Epidermal melanocyte (primary cell): ENCODE data around the gene ZNF385A.
A peak's percentile ranks its signal among the peaks of the same experiment; 100 is the strongest.

Experiments
- DNase-seq: peaks from one replicate; pipeline ENCODE4 v3.0.0; 2011; ENCODE audit warnings: low spot score; ENCODE audit not compliant: insufficient read length

Gene ZNF385A

DNA sequence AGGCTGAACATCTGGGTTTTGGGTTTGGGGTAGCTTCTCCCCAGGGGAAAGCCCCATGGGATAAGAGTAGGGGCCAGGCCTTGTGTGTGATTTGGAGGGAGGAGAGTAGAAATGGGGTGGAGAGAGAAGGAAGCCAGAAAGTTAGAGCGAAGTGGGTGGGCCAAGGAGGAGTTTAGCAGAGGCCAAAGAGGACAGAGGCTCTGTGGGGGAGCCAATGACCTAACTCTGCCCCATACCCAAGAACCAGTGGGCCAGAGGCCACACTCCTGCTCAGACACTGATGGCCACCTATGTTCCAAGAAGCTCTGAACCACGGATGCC, 9.3 kb downstream of the ZNF385A start:
- DNase-seq: no peak

DNA sequence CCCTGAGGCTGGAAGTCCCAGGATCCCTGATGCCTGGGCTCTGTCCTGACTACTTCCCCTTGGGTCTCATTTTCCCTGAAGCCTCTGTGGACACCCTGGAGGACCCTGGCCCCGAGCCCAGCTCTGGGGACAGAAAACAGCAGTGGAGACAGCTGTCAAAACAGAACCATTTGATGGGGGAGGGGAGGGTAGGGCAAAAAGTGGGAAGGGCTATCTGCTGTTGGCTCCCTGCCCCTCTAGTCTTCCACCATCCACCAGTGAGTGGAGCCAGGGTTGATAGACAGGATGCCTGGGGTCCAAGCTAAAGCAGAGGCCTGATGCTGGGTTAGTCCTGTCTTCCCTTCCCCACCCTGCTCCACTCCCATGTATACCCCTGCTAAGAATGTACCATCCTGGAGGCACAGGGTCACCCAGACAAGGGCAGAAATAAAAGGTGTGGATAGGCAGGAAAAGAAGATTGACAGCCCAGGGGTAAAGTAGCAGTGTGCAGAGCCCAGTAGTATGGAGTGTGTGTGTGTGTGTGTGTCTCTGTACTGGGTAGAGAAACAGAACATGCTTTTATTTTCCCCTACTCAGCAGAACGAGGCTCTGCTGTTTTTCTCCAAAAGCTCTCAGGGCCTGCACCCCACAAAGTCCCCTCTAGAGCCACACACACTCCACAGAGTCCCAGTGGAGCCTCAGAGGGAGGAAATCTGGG, 9.8 kb downstream of the ZNF385A start:
- DNase-seq: no peak

DNA sequence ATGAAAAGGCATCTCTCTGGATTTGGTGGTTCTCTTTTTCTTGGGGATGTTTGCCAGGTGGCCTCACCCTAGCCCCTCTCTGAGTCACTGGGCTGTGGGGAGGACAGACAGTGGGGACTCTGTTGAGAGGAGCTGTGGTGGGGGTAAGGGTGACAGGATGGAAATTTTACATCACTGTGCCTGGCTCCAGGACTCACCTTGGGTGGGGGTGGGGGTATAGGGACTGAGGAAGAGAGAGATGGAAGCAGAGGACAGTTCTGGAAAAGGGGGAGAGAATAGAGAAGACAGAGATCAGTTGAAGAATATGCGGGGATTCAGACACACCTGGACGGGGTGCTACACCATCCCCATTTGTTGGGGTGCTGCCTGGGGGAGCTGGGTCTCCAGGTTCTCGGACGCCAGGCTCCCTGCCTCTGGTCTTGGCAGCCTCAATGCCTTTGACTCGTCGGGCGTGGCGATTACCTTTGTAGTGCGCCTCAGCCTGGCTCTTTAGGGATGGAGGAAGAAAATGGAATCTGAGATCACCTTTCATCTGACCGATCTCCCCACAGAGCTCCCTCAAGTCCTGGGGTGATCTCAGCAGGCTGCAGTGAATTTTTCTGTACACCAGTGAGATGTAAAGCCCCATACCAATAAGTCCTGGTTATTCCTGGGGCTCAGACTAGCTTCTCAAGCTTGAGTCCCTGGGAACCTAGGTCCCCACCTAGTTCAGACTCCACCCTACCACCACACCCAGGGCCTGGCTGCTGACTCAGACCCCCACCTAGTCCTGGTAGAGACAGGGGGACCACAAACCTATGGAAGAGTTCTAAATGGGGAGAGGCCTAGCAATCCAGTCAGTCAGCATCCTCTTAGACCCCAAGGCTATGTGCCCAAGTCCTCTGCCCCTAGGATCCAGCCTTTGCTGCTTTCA, 10.6 kb downstream of the ZNF385A start:
- DNase-seq: no peak

- DNase-seq: no peak
Measured at GRCh38 chr12:54372113-54372806, 12.3 kb downstream of the ZNF385A start.

GRCh38 chr12:54371328-54372112, 13.0 kb downstream of the ZNF385A start:
- no peak for DNase-seq

DNA sequence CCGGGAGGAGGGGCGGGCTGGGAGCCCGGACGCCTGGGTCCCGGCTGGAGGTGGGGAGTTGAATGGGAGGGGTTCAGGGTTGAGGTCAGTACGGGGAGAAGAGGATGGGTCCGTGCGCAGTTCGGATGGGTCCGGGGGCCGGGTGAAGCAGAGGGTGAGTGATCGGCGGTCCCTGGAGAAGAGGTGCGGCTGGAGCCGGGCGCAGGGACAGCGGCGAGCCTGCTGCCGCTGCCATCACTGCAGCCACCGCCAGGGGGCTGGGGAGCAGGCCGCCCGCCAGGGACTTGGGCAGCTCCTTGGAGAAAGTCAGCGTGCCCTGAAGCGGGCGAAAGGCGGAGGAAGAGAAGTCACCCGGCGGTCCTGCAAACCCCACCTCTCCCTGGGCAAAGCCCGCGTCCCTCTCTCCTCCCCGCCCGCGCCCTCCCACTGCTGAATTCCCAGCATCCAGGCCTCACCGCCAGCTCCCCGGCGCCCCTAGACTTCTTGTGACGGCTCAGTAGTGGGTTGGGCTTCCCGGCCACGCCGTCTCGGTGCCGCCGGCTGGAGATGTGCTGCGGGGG, 14.3 kb downstream of the ZNF385A start:
- DNase-seq: peak; percentile 86

- DNase-seq: no peak
Measured at GRCh38 chr12:54369597-54370131, 14.9 kb downstream of the ZNF385A start.

- peak; percentile 77 for DNase-seq
Measured at GRCh38 chr12:54368709-54369596, 15.6 kb downstream of the ZNF385A start.

- no peak for DNase-seq
Measured at GRCh38 chr12:54368025-54368708, 16.4 kb downstream of the ZNF385A start.

DNA sequence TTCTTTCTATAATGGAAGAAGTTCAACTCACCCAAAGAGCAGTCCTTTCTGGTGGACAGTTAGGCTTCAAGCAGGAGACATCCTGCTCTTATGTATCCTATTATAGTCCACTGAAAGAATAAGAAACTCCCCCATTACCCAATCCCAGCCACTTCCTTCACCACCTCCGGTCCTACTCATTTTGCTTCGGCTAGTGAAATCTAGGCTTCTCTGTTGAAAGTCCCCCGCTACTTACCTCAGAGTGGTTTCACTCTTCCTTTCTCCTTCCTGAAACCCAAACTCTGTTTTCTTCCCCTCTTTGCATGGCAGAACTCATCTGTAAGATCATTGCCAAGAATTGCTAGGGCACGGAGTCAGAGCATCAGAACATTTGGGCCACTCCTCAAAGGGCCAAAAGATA, 20.1 kb downstream of the ZNF385A start, which contains the start of gene GPR84:
Gene GPR84 (minus strand): TSS at position 74 of the 400 bp plus-strand sequence. CDS start 635 bp downstream, outside the sequence.
- no peak for DNase-seq

DNA sequence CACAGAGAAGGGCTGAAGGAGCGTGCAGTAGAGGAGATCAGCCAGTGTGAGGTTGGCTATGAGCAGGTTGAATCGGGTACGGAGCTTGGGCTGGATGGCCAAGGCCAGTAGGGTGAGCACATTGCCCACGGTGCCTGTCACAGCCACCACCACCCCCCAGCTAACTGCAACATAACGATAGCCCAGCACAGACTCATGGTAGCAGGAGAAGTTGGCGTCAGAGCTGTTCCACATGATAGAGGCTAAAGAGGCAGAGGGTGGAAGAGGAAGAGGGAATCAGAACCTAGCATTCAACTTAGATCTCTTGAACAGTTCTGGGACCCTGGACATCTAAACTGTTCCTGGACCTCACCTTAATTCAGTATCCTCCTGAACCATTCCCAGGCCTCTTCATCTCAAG, 20.9 kb downstream of the ZNF385A start:
- DNase-seq: no peak

DNA sequence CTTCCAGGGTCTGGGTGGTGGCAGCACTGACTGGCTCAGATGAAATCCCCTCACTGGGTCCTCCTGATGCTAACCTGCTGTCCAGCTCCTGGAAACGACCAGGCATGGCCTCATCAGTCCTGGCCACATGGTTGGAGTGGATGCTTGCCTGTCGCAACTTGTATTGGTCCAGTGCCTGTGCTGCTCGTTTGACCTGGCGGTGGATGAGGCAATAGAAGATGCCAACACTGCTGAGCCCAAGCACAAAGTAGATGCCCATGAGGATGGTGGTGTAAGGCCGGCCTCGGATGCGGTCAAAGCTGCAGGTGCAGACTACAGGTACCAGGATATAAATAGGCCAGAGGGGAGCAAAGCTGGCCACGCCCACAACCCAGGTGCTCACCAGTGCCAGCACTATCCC, 21.5 kb downstream of the ZNF385A start:
- DNase-seq: no peak

DNA sequence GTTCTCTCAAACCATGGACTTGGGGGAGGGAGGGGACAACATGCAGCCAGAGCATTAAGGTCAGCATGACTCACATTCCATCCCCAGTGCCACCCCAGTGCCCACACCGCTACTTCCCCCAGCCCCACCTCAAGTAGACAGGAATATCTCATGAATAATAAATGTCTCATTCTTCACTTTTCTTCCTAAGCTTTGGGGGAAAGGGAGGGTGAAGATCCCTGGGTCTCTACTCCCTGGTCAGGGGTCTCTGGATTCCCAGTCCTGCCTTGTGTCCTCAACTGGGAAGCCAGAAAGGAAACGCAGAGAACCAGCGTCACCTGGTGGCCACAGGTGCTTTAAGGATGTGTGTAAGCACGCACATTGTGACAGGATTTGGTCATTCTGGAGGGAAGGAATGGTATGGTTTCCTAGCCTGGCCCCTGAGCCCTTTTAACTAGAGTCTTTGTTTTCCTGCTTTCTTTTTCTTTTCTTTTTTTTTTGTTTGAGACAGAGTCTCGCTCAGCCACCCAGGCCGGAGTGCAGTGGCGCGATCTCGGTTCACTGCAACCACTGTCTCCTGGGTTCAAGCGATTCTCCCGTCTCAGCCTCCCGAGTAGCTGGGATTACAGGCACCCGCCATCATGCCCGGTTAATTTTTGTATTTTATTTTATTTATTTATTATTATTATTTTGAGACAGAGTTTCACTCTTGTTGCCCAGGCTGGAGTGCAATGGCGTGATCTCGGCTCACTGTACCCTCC, 23.6 kb downstream of the ZNF385A start:
- DNase-seq: no peak

- no peak for DNase-seq
Measured at GRCh38 chr12:54359762-54360351, 24.7 kb downstream of the ZNF385A start.

- DNase-seq: peak; percentile 96
Measured at GRCh38 chr12:54358945-54359761, 25.4 kb downstream of the ZNF385A start.

- no peak for DNase-seq
Measured at GRCh38 chr12:54358191-54358944, 26.2 kb downstream of the ZNF385A start.
